ENCODE results near the gene ERCC6L2.

DNA sequence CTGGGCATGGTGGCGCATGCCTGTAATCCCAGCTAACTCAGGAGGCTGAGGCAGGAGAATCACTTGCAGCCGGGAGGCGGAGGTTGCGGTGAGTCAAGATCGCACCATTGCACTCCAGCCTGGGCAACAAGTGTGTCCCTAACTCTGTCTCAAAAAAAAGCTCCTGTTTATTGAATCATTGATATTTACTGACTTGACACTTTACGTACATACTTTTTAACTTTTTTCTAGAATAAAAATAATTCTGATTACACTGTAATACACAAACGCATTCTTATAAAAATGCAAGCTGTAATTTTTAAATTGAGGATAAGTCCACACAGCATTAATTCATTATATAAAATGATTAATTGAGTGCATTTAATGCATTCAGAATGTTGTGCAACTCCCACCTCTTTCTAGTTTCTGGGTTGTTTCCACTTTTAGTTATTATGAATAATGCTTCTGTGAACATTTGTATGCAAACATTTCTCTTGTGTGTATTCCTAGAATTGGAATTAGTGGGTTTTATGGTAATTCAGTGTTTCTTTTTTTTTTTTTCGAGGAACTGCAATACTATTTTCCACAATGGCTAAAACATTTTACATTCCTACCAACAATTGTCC is 15.7 kb downstream of the ERCC6L2 start:
- TF ChIP-seq EZH2 (IDR thresholded peaks at IDR 0.05) = no peak
- TF ChIP-seq POLR2AphosphoS5 (IDR thresholded peaks at IDR 0.05; ENCODE audit: borderline replicate concordance, low read depth, low read length) = no peak
